ENCODE measurements around the gene EXOC3L1.

DNA sequence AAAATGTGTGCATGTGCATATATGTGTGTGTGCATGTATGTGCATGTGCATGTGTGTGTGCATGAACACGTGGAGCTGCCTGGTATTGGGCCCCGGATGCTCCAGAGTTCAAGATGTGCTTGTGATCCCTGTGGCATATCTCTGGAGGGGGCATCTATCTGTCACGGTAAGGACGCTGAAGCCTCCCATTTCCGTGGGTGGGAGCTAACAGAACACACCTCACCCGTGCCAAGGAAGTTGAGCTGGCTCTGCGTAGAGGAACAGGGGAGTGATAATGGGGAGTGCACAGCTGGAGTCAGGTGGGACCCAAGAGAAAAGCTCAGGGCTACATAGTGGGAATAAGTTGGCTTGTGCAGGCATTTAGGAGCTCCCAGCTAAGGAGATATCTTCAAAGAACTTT is 21.7 kb upstream of the EXOC3L1 start:
- TF ChIP-seq, protein P1, sequence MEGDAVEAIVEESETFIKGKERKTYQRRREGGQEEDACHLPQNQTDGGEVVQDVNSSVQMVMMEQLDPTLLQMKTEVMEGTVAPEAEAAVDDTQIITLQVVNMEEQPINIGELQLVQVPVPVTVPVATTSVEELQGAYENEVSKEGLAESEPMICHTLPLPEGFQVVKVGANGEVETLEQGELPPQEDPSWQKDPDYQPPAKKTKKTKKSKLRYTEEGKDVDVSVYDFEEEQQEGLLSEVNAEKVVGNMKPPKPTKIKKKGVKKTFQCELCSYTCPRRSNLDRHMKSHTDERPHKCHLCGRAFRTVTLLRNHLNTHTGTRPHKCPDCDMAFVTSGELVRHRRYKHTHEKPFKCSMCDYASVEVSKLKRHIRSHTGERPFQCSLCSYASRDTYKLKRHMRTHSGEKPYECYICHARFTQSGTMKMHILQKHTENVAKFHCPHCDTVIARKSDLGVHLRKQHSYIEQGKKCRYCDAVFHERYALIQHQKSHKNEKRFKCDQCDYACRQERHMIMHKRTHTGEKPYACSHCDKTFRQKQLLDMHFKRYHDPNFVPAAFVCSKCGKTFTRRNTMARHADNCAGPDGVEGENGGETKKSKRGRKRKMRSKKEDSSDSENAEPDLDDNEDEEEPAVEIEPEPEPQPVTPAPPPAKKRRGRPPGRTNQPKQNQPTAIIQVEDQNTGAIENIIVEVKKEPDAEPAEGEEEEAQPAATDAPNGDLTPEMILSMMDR (IDR thresholded peaks at IDR 0.05; ENCODE audit: insufficient read depth, low read length) = no peak
- TF ChIP-seq GABPA (IDR thresholded peaks at IDR 0.05; ENCODE audit: low read depth) (no peak), POLR2AphosphoS5 (IDR thresholded peaks at IDR 0.05; ENCODE audit: low read depth) (no peak), SPI1 (IDR thresholded peaks at IDR 0.05; ENCODE audit: borderline replicate concordance, low read depth) (no peak)
- TF ChIP-seq, protein P2, sequence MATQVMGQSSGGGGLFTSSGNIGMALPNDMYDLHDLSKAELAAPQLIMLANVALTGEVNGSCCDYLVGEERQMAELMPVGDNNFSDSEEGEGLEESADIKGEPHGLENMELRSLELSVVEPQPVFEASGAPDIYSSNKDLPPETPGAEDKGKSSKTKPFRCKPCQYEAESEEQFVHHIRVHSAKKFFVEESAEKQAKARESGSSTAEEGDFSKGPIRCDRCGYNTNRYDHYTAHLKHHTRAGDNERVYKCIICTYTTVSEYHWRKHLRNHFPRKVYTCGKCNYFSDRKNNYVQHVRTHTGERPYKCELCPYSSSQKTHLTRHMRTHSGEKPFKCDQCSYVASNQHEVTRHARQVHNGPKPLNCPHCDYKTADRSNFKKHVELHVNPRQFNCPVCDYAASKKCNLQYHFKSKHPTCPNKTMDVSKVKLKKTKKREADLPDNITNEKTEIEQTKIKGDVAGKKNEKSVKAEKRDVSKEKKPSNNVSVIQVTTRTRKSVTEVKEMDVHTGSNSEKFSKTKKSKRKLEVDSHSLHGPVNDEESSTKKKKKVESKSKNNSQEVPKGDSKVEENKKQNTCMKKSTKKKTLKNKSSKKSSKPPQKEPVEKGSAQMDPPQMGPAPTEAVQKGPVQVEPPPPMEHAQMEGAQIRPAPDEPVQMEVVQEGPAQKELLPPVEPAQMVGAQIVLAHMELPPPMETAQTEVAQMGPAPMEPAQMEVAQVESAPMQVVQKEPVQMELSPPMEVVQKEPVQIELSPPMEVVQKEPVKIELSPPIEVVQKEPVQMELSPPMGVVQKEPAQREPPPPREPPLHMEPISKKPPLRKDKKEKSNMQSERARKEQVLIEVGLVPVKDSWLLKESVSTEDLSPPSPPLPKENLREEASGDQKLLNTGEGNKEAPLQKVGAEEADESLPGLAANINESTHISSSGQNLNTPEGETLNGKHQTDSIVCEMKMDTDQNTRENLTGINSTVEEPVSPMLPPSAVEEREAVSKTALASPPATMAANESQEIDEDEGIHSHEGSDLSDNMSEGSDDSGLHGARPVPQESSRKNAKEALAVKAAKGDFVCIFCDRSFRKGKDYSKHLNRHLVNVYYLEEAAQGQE (IDR thresholded peaks at IDR 0.05; ENCODE audit: insufficient replicate concordance, low read depth) = no peak

Data from HL-60 (cell line).